Pancreas (tissue), 10 donors: ENCODE results near the gene ZBTB7C. TPM values are rescaled to one million over a fixed set of nuclear protein-coding genes. Genes with fewer than 3 reads are reported as not detected.

Experiments
- ATAC-seq, 4 donors: fragments of 200-7000 bp; cut with Tn5 transposase; one replicate each; pipeline versions ENCODE4 v1.8.0 to v1.9.1; 2020; ENCODE audit warnings: mild to moderate bottlenecking in 4 of 4, moderate library complexity in 4 of 4
- DNase-seq, 6 donors: peaks; one replicate each; pipeline ENCODE4 v3.0.0-alpha.2; 2020
- FAIRE-seq: peaks from 2 replicates; lab custom pipeline; 2012; peaks lifted over from hg19 to GRCh38; lab: Jason Lieb, UNC
- H3K27ac ChIP-seq, 4 donors: fragments of 200-600 bp; sonication (generic); 1 replicate in 3 of 4; 2 replicates in 1 of 4; pipeline versions ENCODE4 v1.5.0 to v1.8.0; 2020
- H3K27me3 ChIP-seq, 4 donors: fragments of 200-600 bp; one replicate each; pipeline ENCODE4 v1.8.0; 2021
- H3K36me3 ChIP-seq, 3 donors: fragments of 200-600 bp; sonication (generic) in 1 of 3; one replicate each; pipeline versions ENCODE4 v1.5.0 to v1.8.0; 2020 to 2021
- H3K4me1 ChIP-seq, 3 donors: fragments of 200-600 bp; one replicate each; pipeline ENCODE4 v1.8.0; 2021
- H3K4me3 ChIP-seq, 4 donors: fragments of 200-600 bp; sonication (generic) in 2 of 4; one replicate each; pipeline versions ENCODE4 v1.5.0 to v1.8.0; 2020 to 2021
- H3K9me3 ChIP-seq, 4 donors: fragments of 200-600 bp; one replicate each; pipeline ENCODE4 v1.8.0; 2021
- WGBS, 2 donors: extraction: QIAGEN DNeasy Blood & Tissue Kit; methylation state at CpG; one replicate each; pipeline ENCODE4 v1.1.7; 2013; 5-methylcytosine and 5-hydroxymethylcytosine counted together
- intact Hi-C, 3 donors: fragments of 100-400 bp; cut with DNase I; formaldehyde crosslinking; loops; one replicate each; pipeline versions ENCODE4 v1.11.1 to v1.14.2; 2022
- polyA plus RNA-seq, 2 donors: library from polyadenylated mRNA; stranded (reverse); fragments of 200-250 nt; gene quantifications; one replicate each; pipeline ENCODE4 v1.2.3, GENCODE V29; 2013
- total RNA-seq, 6 donors: library from RNA; stranded (reverse); fragmentation: NEBNext Ultra II Directional in 4 of 6; extraction: Animal tissue kit (Norgen Biotek cat#: 25700) in 4 of 6; gene quantifications; one replicate each; pipeline versions ENCODE4 v1.2.1 to v1.2.4, GENCODE V29; 2021 to 2023
- TF ChIP-seq, protein P1 (sequence below), 4 donors: fragments of 200-600 bp; sonication (generic) in 3 of 4; IDR thresholded peaks; one replicate each; pipeline versions ENCODE4 v1.5.0 to v1.8.0; 2021; ENCODE audit warnings: antibody characterized with exemption in 4 of 4
- donor health status: healthy with polysubstance abuse.
- donor health status: DM: no; HTN: no; CAD: no; lungs with moderate emphysema.
- donor health status: DM: no; HTN: no; CAD: no.
- donor health status: control.
- donor health status: control.
- donor health status: Bipolar disorder and iron deficiency.
- donor health status: DM: yes; HTN: yes; CAD: no.
- donor health status: DM: no; HTN: no; CAD: no.
- donor health status: DM: no; HTN: no; CAD: no.
- donor health status: DM: yes; HTN: yes; CAD: no.

Gene ZBTB7C
- total and polyA plus RNA-seq, 8 donors = 0.35 to 1.7 (median 0.91) TPM

DNA sequence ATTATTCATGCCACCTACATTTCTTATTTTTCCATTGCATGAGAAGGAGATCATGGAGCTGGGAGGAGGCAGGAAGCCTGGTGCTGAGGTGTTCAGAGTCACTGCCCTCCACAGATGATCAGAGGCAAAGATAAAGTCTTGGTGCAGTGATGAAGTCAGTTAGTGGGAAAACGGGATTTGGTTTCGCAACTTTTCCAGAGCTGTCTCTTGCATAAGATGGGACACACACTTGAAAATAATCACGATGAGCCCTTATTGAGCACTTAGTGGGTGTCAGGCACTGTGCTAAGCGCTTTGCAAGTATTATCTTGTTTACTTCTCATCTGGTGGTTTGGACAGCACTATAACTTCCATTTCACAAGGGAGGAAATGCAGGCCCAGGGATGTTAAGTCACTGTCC, 256.6 kb downstream of the ZBTB7C start:
- Histone ChIP-seq H3K4me3 (no peak overlapping the region), H3K36me3 (no peaks in the 10 kb centered on the region), H3K27me3 (no peaks in the 10 kb centered on the region), H3K4me1 (no peaks in the 10 kb centered on the region), H3K27ac (no peak overlapping the region), H3K9me3 (no peaks in the 10 kb centered on the region)
- ATAC-seq (peak in 2 of 4 donors; percentile 18 to 23), DNase-seq (no peak), FAIRE-seq (no peak)
- TF ChIP-seq, protein P1, sequence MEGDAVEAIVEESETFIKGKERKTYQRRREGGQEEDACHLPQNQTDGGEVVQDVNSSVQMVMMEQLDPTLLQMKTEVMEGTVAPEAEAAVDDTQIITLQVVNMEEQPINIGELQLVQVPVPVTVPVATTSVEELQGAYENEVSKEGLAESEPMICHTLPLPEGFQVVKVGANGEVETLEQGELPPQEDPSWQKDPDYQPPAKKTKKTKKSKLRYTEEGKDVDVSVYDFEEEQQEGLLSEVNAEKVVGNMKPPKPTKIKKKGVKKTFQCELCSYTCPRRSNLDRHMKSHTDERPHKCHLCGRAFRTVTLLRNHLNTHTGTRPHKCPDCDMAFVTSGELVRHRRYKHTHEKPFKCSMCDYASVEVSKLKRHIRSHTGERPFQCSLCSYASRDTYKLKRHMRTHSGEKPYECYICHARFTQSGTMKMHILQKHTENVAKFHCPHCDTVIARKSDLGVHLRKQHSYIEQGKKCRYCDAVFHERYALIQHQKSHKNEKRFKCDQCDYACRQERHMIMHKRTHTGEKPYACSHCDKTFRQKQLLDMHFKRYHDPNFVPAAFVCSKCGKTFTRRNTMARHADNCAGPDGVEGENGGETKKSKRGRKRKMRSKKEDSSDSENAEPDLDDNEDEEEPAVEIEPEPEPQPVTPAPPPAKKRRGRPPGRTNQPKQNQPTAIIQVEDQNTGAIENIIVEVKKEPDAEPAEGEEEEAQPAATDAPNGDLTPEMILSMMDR (IDR thresholded peaks at IDR 0.05) = no peak
- intact Hi-C loops = no loop called here
- WGBS, 2 donors = 64 to 65% methylated on average over 4 of the region's 4 CpGs

DNA sequence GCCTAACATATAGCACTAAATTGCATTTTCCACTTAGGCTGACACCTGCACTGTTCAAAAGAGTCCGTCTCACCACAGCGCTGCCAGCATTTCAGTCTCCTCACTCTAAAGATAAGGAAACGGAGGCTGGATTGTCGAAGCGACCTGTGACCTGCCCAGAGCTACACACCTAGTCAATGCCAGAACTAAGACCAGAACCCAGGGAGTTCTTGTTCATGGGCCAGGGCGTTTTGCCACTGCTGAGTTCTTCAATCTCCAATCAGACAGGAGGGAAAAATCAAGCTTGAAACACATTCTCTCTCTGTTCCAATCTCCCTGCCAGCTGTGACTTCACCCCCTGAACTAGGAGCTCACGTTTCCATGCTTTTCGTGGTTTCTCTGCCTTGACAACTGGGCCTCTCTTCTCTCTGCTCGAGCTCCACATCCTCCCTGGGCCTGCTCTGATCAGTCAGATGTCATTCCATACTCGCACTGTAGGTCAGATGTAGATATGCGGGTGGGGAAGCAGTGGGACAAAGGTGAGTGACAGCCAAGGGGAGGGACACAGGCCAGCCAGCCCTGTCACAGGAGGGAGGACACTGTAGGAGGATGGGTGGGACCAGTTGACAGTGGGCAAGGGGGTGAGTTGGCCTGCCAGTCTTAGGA, 257.6 kb downstream of the ZBTB7C start:
- intact Hi-C loops = no loop called here
- Histone ChIP-seq H3K36me3 (no peaks in the 10 kb centered on the region), H3K4me1 (no peaks in the 10 kb centered on the region), H3K4me3 (no peak overlapping the region), H3K27ac (no peak overlapping the region), H3K27me3 (no peaks in the 10 kb centered on the region), H3K9me3 (no peaks in the 10 kb centered on the region)
- ATAC-seq (no peak), DNase-seq (no peak), FAIRE-seq (no peak)
- TF ChIP-seq, protein P1 (IDR thresholded peaks at IDR 0.05) = no peak
- WGBS, 2 donors = 54 to 60% methylated on average over 11 of the region's 11 CpGs

- intact Hi-C loops = no loop called here
- no peak for FAIRE-seq
- TF ChIP-seq, protein P1 (IDR thresholded peaks at IDR 0.05) = no peak
Observed at GRCh38 chr18:48149020-48149685, 260.0 kb downstream of the ZBTB7C start.

DNA sequence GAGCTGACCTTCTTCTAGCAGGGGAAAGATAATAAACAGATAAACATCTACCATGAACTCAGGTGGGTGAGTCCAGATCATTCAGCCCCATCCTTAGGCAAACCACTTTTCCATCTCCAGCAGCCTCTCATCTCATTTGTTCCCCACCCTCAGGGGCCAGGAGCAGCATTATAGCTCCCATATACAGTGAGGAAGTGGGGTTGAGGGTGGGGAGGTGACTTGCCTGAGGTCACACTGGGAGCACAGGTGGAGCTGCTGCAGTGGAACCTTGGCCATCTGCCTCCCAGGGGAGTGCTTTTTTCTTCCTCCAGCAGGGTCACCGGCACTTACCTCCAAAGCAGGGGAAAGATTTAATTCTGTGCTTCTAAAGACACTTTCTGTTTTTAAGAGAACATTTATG, 266.2 kb downstream of the ZBTB7C start:
- no peak for ATAC-seq
- FAIRE-seq = no peak

More at GRCh38 chr18:48149020-48149685, 260.0 kb downstream of the ZBTB7C start:
- ATAC-seq (no peak), DNase-seq (no peak)
- Histone ChIP-seq H3K4me1 (no peaks in the 10 kb centered on the region), H3K4me3 (no peak overlapping the region), H3K27me3 (no peaks in the 10 kb centered on the region), H3K27ac (no peak overlapping the region), H3K36me3 (no peaks in the 10 kb centered on the region), H3K9me3 (no peaks in the 10 kb centered on the region)
- WGBS, 2 donors = 89 to 94% methylated on average over 15 of the region's 15 CpGs

More for the DNA sequence above, 266.2 kb downstream of the ZBTB7C start:
- TF ChIP-seq, protein P1 (IDR thresholded peaks at IDR 0.05) = no peak
- no peaks in the 10 kb centered on the region for H3K27me3 ChIP-seq
- H3K4me1 ChIP-seq = peaks cover 0 to 3% (median 0%) of the 10 kb centered on the region in 3 donors
- WGBS, 2 donors = 89 to 90% methylated on average over 1 of the region's 1 CpG
- H3K36me3 ChIP-seq = no peaks in the 10 kb centered on the region
- no peak for DNase-seq
- intact Hi-C loops = no loop called here
- no peak overlapping the region for H3K27ac ChIP-seq
- no peak overlapping the region for H3K4me3 ChIP-seq
- H3K9me3 ChIP-seq = no peaks in the 10 kb centered on the region
